Kidney (tissue), 13 donors: ENCODE results near the gene MSL3B.
A peak's percentile ranks its signal among the peaks of the same experiment; 100 is the strongest.

ENCODE experiments used
- DNase-seq, 5 donors: peaks; one replicate each; pipeline ENCODE4 v3.0.0-alpha.2; 2013 to 2020
- FAIRE-seq: peaks from 2 replicates; lab custom pipeline; 2012; peaks lifted over from hg19 to GRCh38; lab: Jason Lieb, UNC
- H3K27ac ChIP-seq, 2 donors: one replicate each; pipeline ENCODE4 v1.7.0; 2013; ENCODE audit warnings: low read depth in 2 of 2, low read length in 2 of 2, inconsistent platforms in 1 of 2
- H3K27me3 ChIP-seq: one replicate; pipeline ENCODE4 v1.7.1; 2013; ENCODE audit warnings: low read length, inconsistent platforms; ENCODE audit not compliant: control insufficient read depth, insufficient read depth
- H3K36me3 ChIP-seq, 3 donors: one replicate each; pipeline versions ENCODE4 v1.7.0 to v1.7.1; 2013; ENCODE audit warnings: low read length in 3 of 3, control low read depth in 1 of 3, inconsistent platforms in 1 of 3; ENCODE audit not compliant: insufficient read depth in 3 of 3, control insufficient read depth in 2 of 3
- H3K4me1 ChIP-seq, 3 donors: one replicate each; pipeline versions ENCODE4 v1.7.0 to v1.7.1; 2013; ENCODE audit warnings: low read length in 3 of 3, inconsistent platforms in 1 of 3, low read depth in 1 of 3; ENCODE audit not compliant: control insufficient read depth in 2 of 3, insufficient read depth in 2 of 3
- H3K4me3 ChIP-seq, 3 donors: one replicate each; pipeline versions ENCODE4 v1.7.0 to v1.8.1; 2013; ENCODE audit warnings: low read length in 3 of 3, control low read depth in 1 of 3, inconsistent platforms in 1 of 3
- H3K9ac ChIP-seq, 3 donors: one replicate each; pipeline versions ENCODE4 v1.7.0 to v1.7.1; 2013; ENCODE audit warnings: low read length in 3 of 3, control low read depth in 1 of 3, inconsistent platforms in 1 of 3
- H3K9me3 ChIP-seq, 3 donors: one replicate each; pipeline versions ENCODE4 v1.7.0 to v1.7.1; 2013; ENCODE audit warnings: low read length in 3 of 3, control low read depth in 1 of 3, inconsistent platforms in 1 of 3; ENCODE audit not compliant: control insufficient read depth in 2 of 3, insufficient read depth in 1 of 3
- CTCF ChIP-seq: IDR thresholded peaks from 3 replicates; pipeline ENCODE4 v1.5.1; 2012; ENCODE audit warnings: mild to moderate bottlenecking, moderate library complexity, borderline replicate concordance; ENCODE audit not compliant: insufficient read depth; ENCODE audit errors: extremely low read depth
- intact Hi-C: fragments of 100-400 bp; cut with DNase I; formaldehyde crosslinking; loops from one replicate; pipeline ENCODE4 v1.11.1; 2022
- donor health status: control.
- donor health status: control.
- donor health status: control.
- donor health status: control.
- donor health status: control.
- donor health status: DM: yes; HTN: yes; CAD: no.
- donor health status: Normal renal cell carcinoma (clear cell type).

The MSL3B gene

GRCh38 chr2:233832869-233833311 lies 35.3 kb downstream of the MSL3B start:
- intact Hi-C loops: no loop called here
- Histone ChIP-seq H3K4me3 (no peak overlapping the region), H3K9ac (no peak overlapping the region), H3K36me3 (no peaks in the 10 kb centered on the region), H3K27me3 (no peaks in the 10 kb centered on the region), H3K27ac (no peak overlapping the region), H3K4me1 (no peaks in the 10 kb centered on the region), H3K9me3 (no peaks in the 10 kb centered on the region)
- FAIRE-seq (no peak), DNase-seq (peak; percentile 51 to 61 (median 55))
- TF ChIP-seq CTCF: peak; percentile 25

- Histone ChIP-seq H3K27ac (no peak overlapping the region), H3K27me3 (no peaks in the 10 kb centered on the region), H3K9me3 (no peaks in the 10 kb centered on the region), H3K4me3 (no peak overlapping the region), H3K4me1 (no peaks in the 10 kb centered on the region), H3K9ac (no peak overlapping the region), H3K36me3 (no peaks in the 10 kb centered on the region)
- intact Hi-C loops: no loop called here
- no peak for DNase-seq
- FAIRE-seq: no peak
- TF ChIP-seq CTCF: no peak
Measured at GRCh38 chr2:233832414-233832813, 35.8 kb downstream of the MSL3B start.

GRCh38 chr2:233831861-233832260 lies 36.3 kb downstream of the MSL3B start:
- Histone ChIP-seq H3K4me1 (no peaks in the 10 kb centered on the region), H3K9ac (no peak overlapping the region), H3K36me3 (no peaks in the 10 kb centered on the region), H3K4me3 (no peak overlapping the region), H3K27ac (no peak overlapping the region), H3K27me3 (no peaks in the 10 kb centered on the region), H3K9me3 (no peaks in the 10 kb centered on the region)
- intact Hi-C loops: no loop called here
- FAIRE-seq: no peak
- DNase-seq: peak in 1 of 5 donors; percentile 17
- no peak for TF ChIP-seq CTCF
